ENCODE results near the gene C20orf144.

C20orf144 gene

DNA sequence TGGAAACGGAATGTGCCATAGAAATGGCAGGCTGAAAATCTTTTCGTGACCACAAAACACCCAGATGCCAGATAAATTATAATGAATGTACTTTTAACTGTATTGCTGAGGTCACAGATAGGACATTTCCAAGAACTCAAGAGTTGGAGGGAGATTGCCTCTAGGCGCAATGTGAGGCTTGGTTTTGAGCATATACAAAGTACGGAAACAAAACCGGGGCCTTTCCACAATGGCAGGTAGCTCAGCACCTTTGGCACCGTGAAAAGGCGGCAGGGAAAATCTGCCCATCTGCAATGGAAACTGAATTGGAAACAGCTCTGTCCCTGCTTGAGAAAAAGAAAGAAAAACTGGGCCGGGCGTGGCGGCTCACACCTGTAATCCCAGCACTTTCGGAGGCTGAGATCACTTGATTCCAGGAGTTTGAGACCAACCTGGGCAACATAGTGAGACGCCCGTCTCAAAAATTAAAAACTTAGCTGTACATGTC, 10.5 kb upstream of the C20orf144 start:
- Histone ChIP-seq H3K36me3 (ENCODE audit: control insufficient read depth, insufficient read depth, low read length) (no peaks in the 10 kb centered on the region), H3K4me1 (ENCODE audit: control insufficient read depth, insufficient read depth, low read length) (peaks cover 81% of the 10 kb centered on the region), H3K4me3 (ENCODE audit: low read length) (no peak overlapping the region), H3K9me3 (ENCODE audit: control insufficient read depth, low read length) (no peaks in the 10 kb centered on the region), H3K27me3 (ENCODE audit: control insufficient read depth, insufficient read depth, low read length) (no peaks in the 10 kb centered on the region), H3K9ac (ENCODE audit: low read length) (peak overlapping the region; percentile 36)

DNA sequence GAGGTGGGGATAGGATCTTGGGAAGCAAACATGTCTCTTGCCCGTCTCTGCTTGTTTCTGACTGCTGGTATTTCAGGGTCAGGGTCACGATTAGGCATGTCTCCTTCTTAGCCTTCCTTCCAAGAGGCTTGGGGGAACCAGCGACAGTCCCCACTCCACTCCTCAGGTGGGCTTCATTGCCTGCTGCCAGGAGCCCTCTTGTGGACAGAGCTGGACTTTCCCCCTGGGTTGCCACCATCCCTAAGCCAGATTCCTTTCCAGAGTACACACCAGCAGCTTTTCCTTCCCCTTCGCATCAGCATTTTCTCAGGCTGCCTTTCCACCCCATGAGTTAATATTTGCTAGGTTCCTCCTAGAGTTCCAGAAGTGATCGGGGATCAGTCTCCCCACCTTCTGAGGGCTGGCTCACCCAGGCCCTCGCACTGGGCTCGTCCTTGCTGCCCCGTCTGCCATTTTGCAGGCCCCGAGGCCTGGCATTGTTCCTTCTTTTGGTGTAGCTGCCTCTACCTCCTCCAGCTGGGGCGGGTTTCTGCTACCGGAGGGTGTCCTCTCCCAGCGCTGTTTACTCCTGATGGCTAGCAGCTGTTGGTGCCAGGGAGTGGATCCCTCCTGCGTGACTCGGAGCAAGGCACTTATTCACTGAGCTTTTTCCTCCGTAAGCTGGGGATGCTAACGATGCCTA, 8.8 kb upstream of the C20orf144 start:
- no peak overlapping the region for H3K4me3 ChIP-seq (ENCODE audit: low read length)

DNA sequence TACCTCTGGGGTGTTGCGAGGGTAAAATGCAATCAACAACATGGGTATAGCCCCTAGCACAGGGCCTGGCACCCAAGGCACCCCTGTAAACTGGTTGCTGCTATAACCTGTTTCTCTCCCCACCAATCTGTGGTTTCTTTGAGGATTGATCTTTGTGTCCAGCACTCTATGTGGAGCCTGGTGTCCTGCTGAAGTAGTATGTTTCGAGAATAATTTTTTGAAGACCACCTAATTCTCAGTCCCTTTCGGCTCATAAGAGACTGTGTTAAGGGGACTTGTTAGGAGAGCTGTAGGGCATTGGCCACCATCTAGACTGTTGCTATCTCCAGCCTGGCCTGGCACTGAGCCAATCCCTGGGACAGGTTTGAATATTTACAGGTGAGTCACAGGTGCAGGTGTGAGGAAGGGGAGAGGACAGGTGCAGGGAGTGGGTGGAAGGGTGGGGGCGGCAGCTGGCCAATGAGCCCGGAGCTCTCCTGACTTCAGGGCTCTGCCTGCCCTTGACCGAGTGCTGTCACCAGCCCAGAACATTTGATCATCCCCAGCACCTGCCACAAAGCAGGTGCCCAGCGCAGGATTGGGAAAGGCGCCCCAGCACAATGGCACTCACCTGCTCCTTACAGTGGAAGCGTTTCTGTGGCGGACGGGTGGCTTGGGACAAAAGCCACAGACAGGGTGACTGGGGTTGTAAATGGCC, 8.1 kb upstream of the C20orf144 start:
- no peaks in the 10 kb centered on the region for H3K9me3 ChIP-seq (ENCODE audit: control insufficient read depth, low read length)
- no peaks in the 10 kb centered on the region for H3K36me3 ChIP-seq (ENCODE audit: control insufficient read depth, insufficient read depth, low read length)
- no peaks in the 10 kb centered on the region for H3K27me3 ChIP-seq (ENCODE audit: control insufficient read depth, insufficient read depth, low read length)
- peak overlapping the region; percentile 19 for H3K9ac ChIP-seq (ENCODE audit: low read length)
- H3K4me1 ChIP-seq (ENCODE audit: control insufficient read depth, insufficient read depth, low read length) = peaks cover 66% of the 10 kb centered on the region
- H3K4me3 ChIP-seq (ENCODE audit: low read length) = no peak overlapping the region

More for the DNA sequence above, 8.8 kb upstream of the C20orf144 start:
- no peaks in the 10 kb centered on the region for H3K36me3 ChIP-seq (ENCODE audit: control insufficient read depth, insufficient read depth, low read length)
- peak overlapping the region; percentile 19 for H3K9ac ChIP-seq (ENCODE audit: low read length)
- no peaks in the 10 kb centered on the region for H3K27me3 ChIP-seq (ENCODE audit: control insufficient read depth, insufficient read depth, low read length)
- no peaks in the 10 kb centered on the region for H3K9me3 ChIP-seq (ENCODE audit: control insufficient read depth, low read length)
- peaks cover 71% of the 10 kb centered on the region for H3K4me1 ChIP-seq (ENCODE audit: control insufficient read depth, insufficient read depth, low read length)

DNA sequence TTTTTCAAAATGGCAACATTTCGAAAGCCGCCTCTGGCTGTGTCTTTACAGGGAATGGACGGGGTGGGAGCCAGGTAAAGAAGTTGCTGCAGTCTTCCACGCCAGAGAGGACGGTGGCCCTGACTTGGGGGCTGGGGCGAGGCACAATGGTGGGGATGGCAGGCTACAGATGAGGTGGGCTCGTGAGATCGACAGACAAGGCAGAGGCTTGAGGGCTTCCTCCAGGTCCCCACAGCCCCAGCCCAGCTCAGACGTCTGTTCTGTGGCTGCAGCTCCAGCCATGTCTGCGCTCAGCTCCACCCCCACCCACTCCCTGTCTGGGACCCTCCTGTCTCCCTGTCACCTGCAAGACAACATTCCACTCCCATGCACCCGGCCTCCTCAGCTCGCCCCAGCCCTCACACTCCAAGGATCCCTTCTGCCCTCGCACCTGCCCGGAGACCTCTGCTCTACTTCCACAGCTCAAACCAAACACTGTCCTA, 7.4 kb upstream of the C20orf144 start:
- H3K9ac ChIP-seq (ENCODE audit: low read length) = peak overlapping the region; percentile 15
- H3K27me3 ChIP-seq (ENCODE audit: control insufficient read depth, insufficient read depth, low read length) = no peaks in the 10 kb centered on the region
- H3K4me1 ChIP-seq (ENCODE audit: control insufficient read depth, insufficient read depth, low read length) = peaks cover 59% of the 10 kb centered on the region

DNA sequence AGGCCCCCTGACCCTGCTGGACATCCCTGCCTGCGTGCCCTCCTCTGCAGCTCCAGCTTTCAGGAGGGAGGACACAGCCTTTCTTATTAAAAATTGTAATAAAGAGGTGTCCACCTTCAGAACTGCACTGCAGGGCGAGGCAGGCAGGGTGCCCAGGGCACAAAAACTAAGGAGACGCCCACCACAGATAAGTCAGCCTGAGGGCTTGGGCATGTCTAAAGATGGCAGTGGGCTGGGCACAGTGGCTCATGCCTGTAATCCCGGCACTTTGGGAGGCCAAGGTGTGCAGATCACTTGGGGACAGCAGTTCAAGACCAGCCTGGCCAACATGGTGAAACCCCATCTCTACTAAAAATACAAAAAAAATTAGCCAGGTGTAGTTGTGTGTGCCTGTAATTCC, 7.0 kb upstream of the C20orf144 start:
- H3K9me3 ChIP-seq (ENCODE audit: control insufficient read depth, low read length) = no peaks in the 10 kb centered on the region
- no peak overlapping the region for H3K9ac ChIP-seq (ENCODE audit: low read length)
- H3K27me3 ChIP-seq (ENCODE audit: control insufficient read depth, insufficient read depth, low read length) = no peaks in the 10 kb centered on the region
- no peaks in the 10 kb centered on the region for H3K36me3 ChIP-seq (ENCODE audit: control insufficient read depth, insufficient read depth, low read length)
- no peak overlapping the region for H3K4me3 ChIP-seq (ENCODE audit: low read length)
- H3K4me1 ChIP-seq (ENCODE audit: control insufficient read depth, insufficient read depth, low read length) = peaks cover 55% of the 10 kb centered on the region

More for the DNA sequence above, 7.4 kb upstream of the C20orf144 start:
- Histone ChIP-seq H3K9me3 (ENCODE audit: control insufficient read depth, low read length) (no peaks in the 10 kb centered on the region), H3K36me3 (ENCODE audit: control insufficient read depth, insufficient read depth, low read length) (no peaks in the 10 kb centered on the region), H3K4me3 (ENCODE audit: low read length) (no peak overlapping the region)

DNA sequence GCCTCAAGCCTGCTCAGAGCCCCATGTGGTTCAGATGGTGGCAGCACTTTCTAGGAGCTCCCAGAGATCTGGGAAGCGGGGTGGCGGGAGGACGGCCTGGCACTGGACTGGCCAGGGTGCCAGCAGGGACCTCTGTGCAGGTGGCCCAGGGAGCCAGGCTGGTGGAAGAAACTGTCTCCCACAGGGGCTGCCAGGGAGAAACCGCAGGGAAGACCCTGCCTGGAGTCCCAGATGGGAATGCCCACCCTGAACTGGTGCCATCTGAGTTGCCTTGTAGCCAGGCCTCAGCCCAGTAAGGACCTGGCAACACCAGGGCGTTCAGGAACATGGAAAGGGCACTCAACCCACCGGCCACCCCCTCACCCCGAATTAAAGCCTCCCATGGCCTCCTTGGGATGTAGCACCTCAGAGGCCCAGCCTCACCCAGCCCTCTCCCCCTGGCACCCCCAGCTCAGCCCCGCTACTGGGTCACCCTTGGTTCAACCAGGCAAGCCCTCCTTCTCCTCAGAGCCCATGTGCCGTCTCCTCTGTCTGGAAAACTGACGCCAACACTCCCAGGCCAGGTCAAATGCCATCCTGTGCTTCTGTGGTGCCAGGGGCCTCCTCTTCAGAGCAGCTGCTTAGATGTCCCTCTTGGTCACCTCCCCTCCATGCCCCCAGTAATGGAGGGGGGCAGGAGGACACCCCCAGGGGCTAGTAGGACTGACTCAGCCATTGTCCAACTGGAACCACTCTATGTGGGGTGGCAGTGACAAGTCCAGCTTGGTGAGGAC, 5.9 kb upstream of the C20orf144 start:
- H3K27me3 ChIP-seq (ENCODE audit: control insufficient read depth, insufficient read depth, low read length) = no peaks in the 10 kb centered on the region
- H3K4me3 ChIP-seq (ENCODE audit: low read length) = no peak overlapping the region
- H3K36me3 ChIP-seq (ENCODE audit: control insufficient read depth, insufficient read depth, low read length) = no peaks in the 10 kb centered on the region
- peaks cover 49% of the 10 kb centered on the region for H3K4me1 ChIP-seq (ENCODE audit: control insufficient read depth, insufficient read depth, low read length)
- no peaks in the 10 kb centered on the region for H3K9me3 ChIP-seq (ENCODE audit: control insufficient read depth, low read length)
- H3K9ac ChIP-seq (ENCODE audit: low read length) = no peak overlapping the region

DNA sequence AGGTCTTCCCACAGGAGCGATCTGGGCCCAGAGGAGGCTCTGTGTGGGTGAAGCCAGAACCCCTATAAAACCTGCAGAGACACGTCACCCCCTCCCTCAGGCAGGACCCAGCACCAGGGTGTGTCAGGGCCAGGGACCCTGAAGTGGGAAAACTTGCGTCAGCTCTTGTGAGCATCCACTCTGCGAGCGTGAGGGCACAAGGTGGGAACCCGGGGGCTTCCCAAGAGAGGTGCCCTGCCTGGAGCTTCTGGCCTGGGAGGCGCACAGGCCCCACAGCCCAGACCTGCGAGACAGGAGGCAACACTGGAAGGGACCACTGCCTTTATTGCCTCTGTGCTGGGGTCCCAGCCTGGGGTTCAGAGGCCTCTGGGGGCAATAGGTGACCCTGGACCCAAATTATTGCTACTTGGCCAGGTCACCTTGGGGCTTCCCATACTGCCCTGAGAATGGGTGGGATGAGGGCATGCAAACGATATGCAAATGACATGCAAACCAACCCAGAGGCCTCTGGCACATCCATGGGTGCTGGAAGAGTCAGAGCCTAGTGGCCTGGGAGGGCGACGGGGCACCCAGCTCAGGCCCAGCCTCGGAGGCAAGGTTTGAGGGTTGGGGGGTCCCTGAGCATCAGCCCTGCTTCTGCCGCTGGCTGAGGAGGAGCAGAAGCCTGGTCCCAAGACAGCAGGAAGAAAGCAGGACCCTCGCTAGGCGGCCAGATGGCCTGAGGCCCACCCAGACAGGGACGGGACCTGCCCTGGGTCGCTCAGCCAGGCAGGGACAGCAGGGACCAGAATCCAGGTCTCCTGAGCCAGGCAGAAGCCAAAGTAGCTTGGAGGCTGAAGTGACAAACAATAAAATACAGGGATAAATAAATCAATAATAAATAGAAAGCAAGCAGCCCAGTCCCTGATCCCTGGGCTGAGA, 5.1 kb upstream of the C20orf144 start:
- H3K4me1 ChIP-seq (ENCODE audit: control insufficient read depth, insufficient read depth, low read length) = peaks cover 41% of the 10 kb centered on the region
- no peak overlapping the region for H3K4me3 ChIP-seq (ENCODE audit: low read length)
- H3K36me3 ChIP-seq (ENCODE audit: control insufficient read depth, insufficient read depth, low read length) = no peaks in the 10 kb centered on the region
- no peaks in the 10 kb centered on the region for H3K27me3 ChIP-seq (ENCODE audit: control insufficient read depth, insufficient read depth, low read length)
- no peak overlapping the region for H3K9ac ChIP-seq (ENCODE audit: low read length)
- H3K9me3 ChIP-seq (ENCODE audit: control insufficient read depth, low read length) = no peaks in the 10 kb centered on the region

DNA sequence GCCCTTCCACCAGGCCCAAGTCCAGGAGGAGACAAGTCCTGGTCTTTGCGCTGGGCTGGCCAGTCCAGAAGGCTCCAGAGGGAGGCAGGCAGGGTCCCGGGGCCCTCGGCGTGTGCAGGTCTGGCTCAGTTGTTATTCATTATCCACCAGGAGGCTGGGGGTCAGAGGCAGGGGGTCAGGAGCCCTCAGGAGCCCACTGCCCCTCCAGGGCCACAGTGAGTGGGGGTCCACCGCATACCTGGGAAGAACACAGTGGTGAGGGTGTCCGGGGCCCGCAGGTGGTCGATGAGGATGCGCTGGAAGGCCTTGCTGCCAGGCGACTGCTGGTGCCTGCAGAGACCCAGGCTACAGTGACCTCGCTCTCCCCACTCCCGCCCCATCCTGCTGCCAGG, 4.4 kb upstream of the C20orf144 start:
- Histone ChIP-seq H3K36me3 (ENCODE audit: control insufficient read depth, insufficient read depth, low read length) (no peaks in the 10 kb centered on the region), H3K9me3 (ENCODE audit: control insufficient read depth, low read length) (no peaks in the 10 kb centered on the region), H3K9ac (ENCODE audit: low read length) (no peak overlapping the region), H3K27me3 (ENCODE audit: control insufficient read depth, insufficient read depth, low read length) (no peaks in the 10 kb centered on the region), H3K4me1 (ENCODE audit: control insufficient read depth, insufficient read depth, low read length) (peaks cover 39% of the 10 kb centered on the region), H3K4me3 (ENCODE audit: low read length) (no peak overlapping the region)

DNA sequence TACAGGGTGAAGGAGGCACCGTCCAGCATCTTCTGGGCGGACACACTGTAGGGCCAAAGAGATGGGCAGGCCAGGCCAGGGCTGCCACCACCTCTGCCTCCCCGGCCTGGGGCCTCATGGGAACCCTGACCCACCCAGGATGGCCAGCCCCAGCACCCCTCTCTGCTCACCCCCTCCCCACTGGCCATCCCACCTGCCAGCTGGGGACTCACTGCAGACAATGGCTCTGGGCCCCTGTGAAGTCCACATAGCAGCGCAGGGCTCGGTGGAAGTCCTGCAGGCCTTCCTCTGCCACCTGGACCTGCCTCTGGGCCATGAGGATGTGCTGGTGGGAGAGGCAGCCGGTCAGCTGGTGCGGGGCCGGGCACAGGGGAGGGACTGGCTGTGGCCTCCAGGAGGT, 3.6 kb upstream of the C20orf144 start:
- H3K4me3 ChIP-seq (ENCODE audit: low read length) = no peak overlapping the region
- no peaks in the 10 kb centered on the region for H3K36me3 ChIP-seq (ENCODE audit: control insufficient read depth, insufficient read depth, low read length)
- H3K4me1 ChIP-seq (ENCODE audit: control insufficient read depth, insufficient read depth, low read length) = peaks cover 37% of the 10 kb centered on the region
- H3K27me3 ChIP-seq (ENCODE audit: control insufficient read depth, insufficient read depth, low read length) = no peaks in the 10 kb centered on the region
- no peak overlapping the region for H3K9ac ChIP-seq (ENCODE audit: low read length)
- H3K9me3 ChIP-seq (ENCODE audit: control insufficient read depth, low read length) = no peaks in the 10 kb centered on the region

DNA sequence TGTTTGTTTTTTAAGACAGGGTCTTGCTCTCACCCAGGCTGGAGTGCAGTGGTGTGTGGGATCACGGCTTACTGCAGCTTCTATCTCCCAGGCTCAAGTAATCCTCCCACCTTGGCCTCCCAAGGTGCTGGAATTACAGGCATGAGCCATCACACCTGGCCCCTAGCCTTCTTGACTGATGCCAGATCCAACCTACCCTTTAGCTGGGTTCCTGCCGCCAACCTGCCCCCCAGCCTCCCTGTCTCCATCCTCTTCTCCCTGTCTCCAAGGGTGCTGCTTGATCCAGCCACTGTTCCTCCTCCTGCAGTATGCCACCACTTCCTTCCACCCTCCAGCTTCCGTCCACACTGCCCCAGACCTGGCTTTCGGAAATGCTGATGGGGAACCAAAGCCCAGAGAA, 3.2 kb upstream of the C20orf144 start:
- Histone ChIP-seq H3K9me3 (ENCODE audit: control insufficient read depth, low read length) (no peaks in the 10 kb centered on the region), H3K36me3 (ENCODE audit: control insufficient read depth, insufficient read depth, low read length) (no peaks in the 10 kb centered on the region), H3K27me3 (ENCODE audit: control insufficient read depth, insufficient read depth, low read length) (no peaks in the 10 kb centered on the region), H3K4me3 (ENCODE audit: low read length) (no peak overlapping the region), H3K4me1 (ENCODE audit: control insufficient read depth, insufficient read depth, low read length) (peaks cover 34% of the 10 kb centered on the region), H3K9ac (ENCODE audit: low read length) (no peak overlapping the region)

DNA sequence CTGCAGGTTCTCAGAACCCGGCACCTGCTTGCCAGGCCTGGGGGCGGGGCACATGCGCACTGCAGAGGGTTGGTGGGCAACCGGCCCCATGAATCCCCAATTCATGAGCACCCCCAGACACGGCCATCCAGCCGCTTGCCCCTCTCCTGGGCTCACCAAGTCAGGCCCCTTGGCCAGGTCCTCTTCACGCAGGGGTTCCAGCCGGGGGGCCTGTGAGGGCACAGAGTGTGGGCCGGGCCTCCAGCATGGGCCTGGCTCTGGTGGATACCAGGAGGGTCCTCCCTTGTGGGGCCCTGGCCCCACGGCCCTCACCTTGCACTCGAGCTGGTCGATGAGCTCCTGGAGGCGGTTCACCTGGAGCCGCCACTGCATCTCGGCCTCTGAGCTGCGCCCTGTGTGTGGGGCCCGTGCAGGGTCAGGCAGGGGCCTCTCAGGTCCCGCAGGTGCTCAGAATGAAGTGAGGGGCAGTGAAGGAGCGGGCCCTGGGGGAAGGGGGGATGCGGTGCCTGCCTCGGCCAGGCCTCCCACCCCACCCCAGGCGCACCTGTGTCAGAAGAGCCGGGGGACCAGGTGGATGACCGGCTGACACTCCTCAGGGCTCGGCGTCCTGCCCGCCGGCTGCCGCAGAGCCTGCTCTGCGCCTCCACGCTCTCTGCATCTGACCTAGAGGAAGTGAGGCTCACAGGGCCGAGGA, 2.6 kb upstream of the C20orf144 start:
- peaks cover 34% of the 10 kb centered on the region for H3K4me1 ChIP-seq (ENCODE audit: control insufficient read depth, insufficient read depth, low read length)
- H3K9ac ChIP-seq (ENCODE audit: low read length) = no peak overlapping the region
- H3K27me3 ChIP-seq (ENCODE audit: control insufficient read depth, insufficient read depth, low read length) = no peaks in the 10 kb centered on the region

More for the DNA sequence above, 2.6 kb upstream of the C20orf144 start:
- Histone ChIP-seq H3K4me3 (ENCODE audit: low read length) (no peak overlapping the region), H3K9me3 (ENCODE audit: control insufficient read depth, low read length) (no peaks in the 10 kb centered on the region), H3K36me3 (ENCODE audit: control insufficient read depth, insufficient read depth, low read length) (no peaks in the 10 kb centered on the region)
